Tibial artery (tissue), 4 donors: ENCODE measurements around the gene CBX4.

Experiments
- DNase-seq, 2 donors: peaks; one replicate each; pipeline ENCODE4 v3.0.0-alpha.2; 2019
- H3K27ac ChIP-seq, 2 donors: fragments of 200-600 bp; sonication (generic) in 1 of 2; 1 replicate in 1 of 2; 2 replicates in 1 of 2; pipeline ENCODE4 v1.5.1; 2018 to 2019; ENCODE audit warnings: mild to moderate bottlenecking in 1 of 2
- H3K27me3 ChIP-seq, 2 donors: fragments of 200-600 bp; sonication (generic) in 1 of 2; one replicate each; pipeline versions ENCODE4 v1.5.1 to v1.6.0; 2016 to 2019
- H3K36me3 ChIP-seq, 3 donors: fragments of 200-600 bp; sonication (generic) in 2 of 3; one replicate each; pipeline ENCODE4 v1.5.1; 2016 to 2019; ENCODE audit warnings: mild to moderate bottlenecking in 2 of 3
- H3K4me1 ChIP-seq, 4 donors: fragments of 200-600 bp; sonication (generic) in 2 of 4; 1 replicate in 3 of 4; 2 replicates in 1 of 4; pipeline ENCODE4 v1.5.1; 2016 to 2019
- H3K4me3 ChIP-seq, 2 donors: fragments of 200-600 bp; sonication (generic) in 1 of 2; 1 replicate in 1 of 2; 2 replicates in 1 of 2; pipeline ENCODE4 v1.5.1; 2018 to 2019; ENCODE audit warnings: mild to moderate bottlenecking in 2 of 2
- H3K9me3 ChIP-seq, 3 donors: fragments of 200-600 bp; sonication (generic) in 1 of 3; one replicate each; pipeline ENCODE4 v1.5.1; 2016 to 2019
- CTCF ChIP-seq, 2 experiments: fragments of 200-600 bp in 1 of 2; fragments of 450-650 bp in 1 of 2; IDR thresholded peaks; one replicate each; pipeline ENCODE4 v1.5.1; 2017 to 2019; ENCODE audit warnings: antibody characterized with exemption in 2 of 2, mild to moderate bottlenecking in 1 of 2, moderate library complexity in 1 of 2
- intact Hi-C: fragments of 100-400 bp; cut with DNase I; formaldehyde crosslinking; loops from one replicate; pipeline ENCODE4 v1.15.0; 2023; ENCODE audit warnings: low total_unique reads

The CBX4 gene

GRCh38 chr17:79831265-79832217, 7.7 kb downstream of the CBX4 start:
- peak in 1 of 2 donors; percentile 71 for DNase-seq
- Histone ChIP-seq H3K4me3 (peak overlapping the region in 1 of 2 donors; percentile 29), H3K4me1 (peaks cover 7 to 29% (median 23%) of the 10 kb centered on the region in 4 donors), H3K27ac (no peak overlapping the region), H3K36me3 (peaks cover 21 to 23% (median 22%) of the 10 kb centered on the region in 3 donors), H3K9me3 (no peaks in the 10 kb centered on the region), H3K27me3 (peaks cover 0 to 46% of the 10 kb centered on the region in 2 donors)
- intact Hi-C loops: no loop called here
- no peak for TF ChIP-seq CTCF (IDR thresholded peaks at IDR 0.05)

- intact Hi-C loops: no loop called here
- no peak overlapping the region for H3K27ac ChIP-seq
- H3K4me3 ChIP-seq: no peak overlapping the region
- no peak for TF ChIP-seq CTCF (IDR thresholded peaks at IDR 0.05)
- peaks cover 0 to 44% of the 10 kb centered on the region in 2 donors for H3K27me3 ChIP-seq
- peaks cover 21 to 23% (median 22%) of the 10 kb centered on the region in 3 donors for H3K36me3 ChIP-seq
- DNase-seq: no peak
- H3K9me3 ChIP-seq: no peaks in the 10 kb centered on the region
- peaks cover 7 to 22% (median 19%) of the 10 kb centered on the region in 4 donors for H3K4me1 ChIP-seq
Observed at GRCh38 chr17:79830763-79831264, 8.4 kb downstream of the CBX4 start.

- TF ChIP-seq CTCF (IDR thresholded peaks at IDR 0.05): no peak
- no peak overlapping the region for H3K27ac ChIP-seq
- peaks cover 7 to 21% (median 18%) of the 10 kb centered on the region in 4 donors for H3K4me1 ChIP-seq
- no peak for DNase-seq
- H3K9me3 ChIP-seq: no peaks in the 10 kb centered on the region
- intact Hi-C loops: no loop called here
- H3K36me3 ChIP-seq: peaks cover 19 to 21% (median 19%) of the 10 kb centered on the region in 3 donors
- no peak overlapping the region for H3K4me3 ChIP-seq
- peaks cover 0 to 44% of the 10 kb centered on the region in 2 donors for H3K27me3 ChIP-seq
Observed at GRCh38 chr17:79830303-79830702, 8.9 kb downstream of the CBX4 start.

GRCh38 chr17:79829457-79829856, 9.8 kb downstream of the CBX4 start:
- intact Hi-C loops: no loop called here
- peaks cover 7 to 21% (median 18%) of the 10 kb centered on the region in 4 donors for H3K4me1 ChIP-seq
- H3K27ac ChIP-seq: no peak overlapping the region
- no peaks in the 10 kb centered on the region for H3K9me3 ChIP-seq
- peaks cover 0 to 42% of the 10 kb centered on the region in 2 donors for H3K27me3 ChIP-seq
- peaks cover 11 to 12% (median 11%) of the 10 kb centered on the region in 3 donors for H3K36me3 ChIP-seq
- H3K4me3 ChIP-seq: no peak overlapping the region
- TF ChIP-seq CTCF (IDR thresholded peaks at IDR 0.05): no peak
- DNase-seq: no peak

- H3K4me1 ChIP-seq: peaks cover 7 to 21% (median 18%) of the 10 kb centered on the region in 4 donors
- no peak for TF ChIP-seq CTCF (IDR thresholded peaks at IDR 0.05)
- no peaks in the 10 kb centered on the region for H3K9me3 ChIP-seq
- H3K27ac ChIP-seq: no peak overlapping the region
- no peak for DNase-seq
- peaks cover 6 to 8% (median 6%) of the 10 kb centered on the region in 3 donors for H3K36me3 ChIP-seq
- no peak overlapping the region for H3K4me3 ChIP-seq
- intact Hi-C loops: no loop called here
- H3K27me3 ChIP-seq: peaks cover 0 to 41% of the 10 kb centered on the region in 2 donors
Observed at GRCh38 chr17:79829004-79829403, 10.2 kb downstream of the CBX4 start.
